Left ventricle myocardium inferior (tissue), 1 donor: ENCODE results near the gene CDON. TPM values are rescaled to one million over a fixed set of nuclear protein-coding genes. Genes with fewer than 3 reads are reported as not detected.

Source experiments
- DNase-seq: peaks from one replicate; pipeline ENCODE4 v3.0.0-alpha.2; 2020
- H3K27ac ChIP-seq: fragments of 200-600 bp; replicated peaks from 2 replicates; pipeline ENCODE4 v1.8.0; 2021
- H3K27me3 ChIP-seq: fragments of 200-600 bp; 2 replicates; pipeline ENCODE4 v1.8.0; 2021; ENCODE audit warnings: low read depth
- H3K36me3 ChIP-seq: fragments of 200-600 bp; 2 replicates; pipeline ENCODE4 v1.8.0; 2021
- H3K4me1 ChIP-seq: fragments of 200-600 bp; 2 replicates; pipeline ENCODE4 v1.8.0; 2021
- H3K4me3 ChIP-seq: fragments of 200-600 bp; 2 replicates; pipeline ENCODE4 v1.8.0; 2021; ENCODE audit warnings: mild to moderate bottlenecking, moderate library complexity
- H3K9me3 ChIP-seq: fragments of 200-600 bp; replicated peaks from 2 replicates; pipeline ENCODE4 v1.8.0; 2021
- CTCF ChIP-seq: fragments of 200-600 bp; IDR thresholded peaks from 2 replicates; pipeline ENCODE4 v1.8.0; 2021; ENCODE audit warnings: antibody characterized with exemption, mild to moderate bottlenecking, borderline replicate concordance
- intact Hi-C: fragments of 100-400 bp; cut with micrococcal nuclease; formaldehyde crosslinking; loops from one replicate; pipeline ENCODE4 v1.11.0; 2022
- total RNA-seq: library from RNA; stranded (reverse); fragmentation: NEBNext Ultra II Directional; extraction: Animal tissue kit (Norgen Biotek cat#: 25700); gene quantifications from one replicate; pipeline ENCODE4 v1.2.1, GENCODE V29; 2021
- donor health status: DM: no; HTN: yes; CAD: no; lungs with severe emphysema.

CDON gene
- total RNA-seq, 1 donor from 2014 or later, result 9.9 TPM

DNA sequence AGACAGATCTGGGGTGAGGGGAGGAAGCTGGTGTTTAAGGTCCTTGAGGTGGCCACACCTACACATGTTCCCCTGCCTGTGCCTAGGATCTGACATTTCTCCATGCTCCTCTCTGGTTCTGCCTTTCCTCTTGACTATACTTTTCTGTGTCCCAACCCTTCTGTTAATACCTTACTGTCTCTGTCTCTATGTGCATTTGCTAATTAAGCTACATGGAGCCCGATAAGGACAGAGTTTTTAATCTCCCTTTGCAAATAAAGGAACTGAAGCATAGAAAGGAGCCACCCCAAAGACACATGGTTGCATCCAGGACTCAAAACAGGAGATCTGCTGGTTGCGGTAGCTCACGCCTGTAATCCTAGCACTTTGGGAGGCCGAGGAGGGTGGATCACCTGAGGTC is 33.1 kb upstream of the CDON start:
- Histone ChIP-seq H3K27ac (no peak overlapping the region), H3K4me1 (no peaks in the 10 kb centered on the region), H3K4me3 (no peak overlapping the region), H3K27me3 (no peaks in the 10 kb centered on the region), H3K36me3 (no peaks in the 10 kb centered on the region), H3K9me3 (no peaks in the 10 kb centered on the region)
- TF ChIP-seq CTCF, result no peak
- no peak for DNase-seq
- intact Hi-C loops, result no loop called here

DNA sequence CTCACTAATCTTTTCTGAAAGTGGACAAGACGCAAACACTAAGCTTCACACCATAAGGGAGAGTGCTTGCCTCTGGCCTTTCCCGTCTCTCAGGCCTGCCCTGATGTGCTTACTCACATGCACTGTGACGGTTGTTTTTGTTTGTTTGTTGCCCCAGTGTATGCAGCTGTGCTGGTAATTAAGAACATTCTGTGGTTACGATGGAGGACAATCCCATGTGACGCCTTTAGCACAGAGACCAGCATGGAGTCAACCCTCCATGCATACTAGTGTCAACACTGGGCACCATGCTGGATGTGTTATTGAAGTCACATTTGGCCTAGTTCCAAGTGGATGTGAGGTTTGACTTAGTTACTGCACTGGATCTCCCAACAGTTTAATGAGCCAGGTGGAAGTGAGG is 27.8 kb upstream of the CDON start:
- H3K27ac ChIP-seq, result no peak overlapping the region
- H3K9me3 ChIP-seq, result no peaks in the 10 kb centered on the region
- no peak for TF ChIP-seq CTCF
- no peak overlapping the region for H3K4me3 ChIP-seq
- H3K36me3 ChIP-seq, result no peaks in the 10 kb centered on the region
- DNase-seq, result no peak
- no peaks in the 10 kb centered on the region for H3K4me1 ChIP-seq
- intact Hi-C loops, result no loop called here
- H3K27me3 ChIP-seq, result no peaks in the 10 kb centered on the region

- H3K27me3 ChIP-seq, result no peaks in the 10 kb centered on the region
- intact Hi-C loops, result no loop called here
Observed at GRCh38 chr11:126088999-126089398, 26.3 kb upstream of the CDON start.

GRCh38 chr11:126086248-126086647 is 23.6 kb upstream of the CDON start:
- intact Hi-C loops, result no loop called here
- no peaks in the 10 kb centered on the region for H3K9me3 ChIP-seq
- H3K4me3 ChIP-seq, result no peak overlapping the region
- no peaks in the 10 kb centered on the region for H3K36me3 ChIP-seq
- H3K4me1 ChIP-seq, result no peaks in the 10 kb centered on the region
- H3K27ac ChIP-seq, result no peak overlapping the region
- peaks cover 9% of the 10 kb centered on the region for H3K27me3 ChIP-seq
- TF ChIP-seq CTCF, result no peak
- DNase-seq, result no peak

More at GRCh38 chr11:126088999-126089398, 26.3 kb upstream of the CDON start:
- TF ChIP-seq CTCF, result no peak
- no peak overlapping the region for H3K27ac ChIP-seq
- H3K4me1 ChIP-seq, result no peaks in the 10 kb centered on the region
- no peaks in the 10 kb centered on the region for H3K9me3 ChIP-seq
- no peaks in the 10 kb centered on the region for H3K36me3 ChIP-seq
- no peak overlapping the region for H3K4me3 ChIP-seq
- DNase-seq, result no peak

DNA sequence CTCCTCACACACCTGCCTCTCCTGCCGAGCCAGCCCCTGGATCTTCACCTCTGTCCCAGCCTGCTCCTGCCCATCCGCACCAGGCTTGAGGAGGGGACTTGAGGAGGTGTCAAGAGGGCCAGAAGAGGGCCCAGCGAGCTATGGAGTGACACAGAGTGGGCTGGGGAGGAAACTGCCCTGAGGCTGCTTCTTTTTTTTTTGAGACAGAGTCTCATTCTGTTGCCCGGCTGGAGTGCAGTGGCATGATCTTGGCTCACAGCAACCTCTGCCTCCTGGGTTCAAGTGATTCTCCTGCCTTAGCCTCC is 21.9 kb upstream of the CDON start:
- Histone ChIP-seq H3K36me3 (no peaks in the 10 kb centered on the region), H3K4me3 (no peak overlapping the region), H3K27ac (no peak overlapping the region), H3K9me3 (no peaks in the 10 kb centered on the region), H3K27me3 (peaks cover 9% of the 10 kb centered on the region), H3K4me1 (peaks cover 13% of the 10 kb centered on the region)
- no peak for DNase-seq
- TF ChIP-seq CTCF, result no peak
- intact Hi-C loops, result no loop called here

DNA sequence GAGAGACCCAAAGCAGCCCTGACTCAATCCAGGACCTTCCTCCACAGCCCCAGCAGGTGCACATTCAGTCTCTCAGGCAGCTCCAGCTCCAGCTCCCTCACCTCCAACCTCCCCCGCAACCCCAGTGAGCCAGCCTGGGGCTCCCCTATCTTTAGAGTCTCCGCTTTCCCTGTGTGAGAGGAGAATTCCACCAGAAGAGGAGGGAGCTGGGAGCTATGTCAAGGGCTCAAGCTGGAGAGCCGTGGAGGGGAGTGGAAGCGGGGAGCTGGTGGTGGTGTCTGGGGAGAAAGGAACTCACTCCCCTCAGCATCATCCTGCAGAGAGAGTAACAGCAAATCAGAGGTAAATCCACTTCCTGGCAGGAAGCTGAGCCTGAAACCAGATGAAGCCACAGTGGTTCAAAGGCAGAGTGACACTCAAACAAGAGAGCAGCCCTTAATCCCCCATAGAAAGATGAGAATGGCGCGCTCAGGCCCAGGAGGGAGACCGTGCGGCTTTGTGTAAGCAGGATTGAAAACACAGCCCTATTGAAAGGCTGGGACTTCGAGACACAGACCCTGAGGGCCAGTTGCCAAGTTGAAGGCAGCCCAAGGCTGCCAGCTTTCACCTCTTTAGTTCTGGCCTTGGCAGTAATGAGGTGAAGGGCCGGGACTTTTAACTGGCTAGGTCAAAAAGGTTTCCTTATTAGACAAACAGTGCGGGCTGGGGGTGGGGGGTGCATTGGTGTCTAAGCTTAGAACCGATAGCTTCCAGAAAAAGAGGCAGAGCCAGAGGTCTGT is 21.4 kb upstream of the CDON start:
- intact Hi-C loops, result no loop called here
- Histone ChIP-seq H3K9me3 (no peaks in the 10 kb centered on the region), H3K4me1 (peaks cover 16% of the 10 kb centered on the region), H3K4me3 (no peak overlapping the region), H3K36me3 (no peaks in the 10 kb centered on the region), H3K27ac (no peak overlapping the region), H3K27me3 (peaks cover 9% of the 10 kb centered on the region)
- TF ChIP-seq CTCF, result no peak
- DNase-seq, result no peak
